ENCODE results near the gene SPTBN4.
"Not testable (repeated sequence)": the region's sequence is repeated elsewhere in the genome, so short reads cannot be mapped to it uniquely, and the experiment has no call there.

Gene SPTBN4

GRCh38 chr19:40508739-40509260 lies 42.0 kb downstream of the SPTBN4 start:
- no peak for DNase-seq

GRCh38 chr19:40510526-40511115 lies 43.8 kb downstream of the SPTBN4 start:
- no peak for DNase-seq

GRCh38 chr19:40511487-40511886 lies 44.7 kb downstream of the SPTBN4 start:
- DNase-seq = no peak

- DNase-seq = no peak
Measured at GRCh38 chr19:40512110-40512472, 45.3 kb downstream of the SPTBN4 start.

- no peak for DNase-seq
Measured at GRCh38 chr19:40512473-40513344, 45.9 kb downstream of the SPTBN4 start.

DNA sequence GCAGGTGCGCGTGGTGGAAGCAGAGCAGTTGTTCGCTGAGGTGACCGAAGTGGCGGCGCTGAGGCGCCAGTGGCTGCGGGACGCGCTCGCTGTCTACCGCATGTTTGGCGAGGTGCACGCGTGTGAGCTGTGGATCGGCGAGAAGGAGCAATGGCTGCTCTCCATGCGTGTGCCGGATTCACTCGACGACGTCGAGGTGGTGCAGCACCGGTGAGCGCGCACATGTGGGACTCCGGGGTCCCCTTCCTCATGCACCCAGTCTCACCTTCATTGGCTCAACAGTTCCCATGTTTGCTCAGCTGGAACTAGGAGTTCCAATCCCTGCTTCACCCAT lies 46.5 kb downstream of the SPTBN4 start:
- no peak for DNase-seq

GRCh38 chr19:40513741-40514315 lies 47.0 kb downstream of the SPTBN4 start:
- no peak for DNase-seq

- no peak for DNase-seq
Measured at GRCh38 chr19:40517248-40517647, 50.4 kb downstream of the SPTBN4 start.

DNA sequence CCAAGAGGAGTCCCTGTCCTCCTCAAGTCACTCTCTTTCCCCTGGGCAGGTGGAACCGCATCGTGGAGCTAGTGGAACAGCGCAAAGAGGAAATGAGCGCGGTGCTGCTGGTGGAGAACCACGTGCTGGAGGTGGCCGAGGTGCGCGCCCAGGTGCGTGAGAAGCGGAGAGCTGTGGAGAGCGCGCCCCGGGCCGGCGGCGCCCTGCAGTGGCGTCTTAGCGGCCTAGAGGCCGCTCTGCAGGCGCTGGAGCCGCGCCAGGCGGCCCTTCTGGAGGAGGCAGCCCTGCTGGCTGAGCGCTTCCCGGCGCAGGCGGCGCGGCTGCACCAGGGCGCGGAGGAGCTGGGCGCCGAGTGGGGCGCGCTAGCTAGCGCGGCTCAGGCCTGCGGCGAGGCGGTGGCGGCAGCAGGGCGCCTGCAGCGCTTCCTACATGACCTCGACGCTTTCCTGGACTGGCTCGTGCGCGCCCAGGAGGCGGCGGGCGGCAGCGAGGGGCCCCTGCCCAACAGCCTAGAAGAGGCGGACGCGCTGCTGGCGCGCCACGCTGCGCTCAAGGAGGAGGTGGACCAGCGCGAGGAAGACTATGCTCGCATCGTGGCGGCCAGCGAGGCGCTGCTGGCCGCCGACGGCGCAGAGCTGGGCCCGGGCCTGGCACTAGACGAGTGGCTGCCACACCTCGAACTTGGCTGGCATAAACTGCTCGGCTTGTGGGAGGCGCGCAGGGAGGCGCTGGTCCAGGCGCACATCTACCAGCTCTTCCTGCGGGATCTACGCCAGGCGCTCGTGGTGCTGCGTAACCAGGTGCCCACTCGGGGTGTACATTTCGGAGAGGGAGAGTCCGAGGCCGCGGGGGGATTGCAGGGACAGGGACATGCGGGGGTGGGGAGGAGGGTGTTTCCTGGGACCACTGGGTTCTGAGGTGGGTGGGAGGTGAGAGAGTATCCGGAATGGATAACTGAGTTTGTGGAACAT lies 52.8 kb downstream of the SPTBN4 start:
- DNase-seq = no peak

DNA sequence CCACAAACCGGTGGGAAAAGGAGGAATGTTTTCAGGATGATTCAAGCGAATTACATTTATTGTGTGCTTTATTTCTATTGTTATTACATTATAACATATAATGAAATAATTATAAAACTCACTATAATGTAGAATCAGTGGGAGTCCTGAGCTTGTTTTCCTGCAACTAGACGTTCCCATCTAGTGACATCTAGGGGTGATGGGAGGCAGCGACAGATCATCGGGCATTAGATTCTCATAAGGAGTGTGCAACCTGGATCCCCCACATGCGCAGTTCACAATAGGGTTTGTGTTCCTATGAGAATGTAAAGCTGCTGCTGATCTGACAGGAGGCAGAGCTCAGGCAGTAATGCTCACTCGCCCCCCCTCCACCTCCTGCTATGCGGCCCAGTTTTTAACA lies 54.5 kb downstream of the SPTBN4 start:
- DNase-seq = no peak

- not testable (repeated sequence) for DNase-seq
Measured at GRCh38 chr19:40521900-40522299, 55.1 kb downstream of the SPTBN4 start.

GRCh38 chr19:40523322-40524047 lies 56.7 kb downstream of the SPTBN4 start:
- DNase-seq = peak; percentile 20

- DNase-seq = no peak
Measured at GRCh38 chr19:40524133-40524549, 57.3 kb downstream of the SPTBN4 start.

- DNase-seq = no peak
Measured at GRCh38 chr19:40524655-40525054, 57.9 kb downstream of the SPTBN4 start.

- DNase-seq = no peak
Measured at GRCh38 chr19:40525234-40526051, 58.6 kb downstream of the SPTBN4 start.

GRCh38 chr19:40528078-40528477 lies 61.3 kb downstream of the SPTBN4 start:
- no peak for DNase-seq

DNA sequence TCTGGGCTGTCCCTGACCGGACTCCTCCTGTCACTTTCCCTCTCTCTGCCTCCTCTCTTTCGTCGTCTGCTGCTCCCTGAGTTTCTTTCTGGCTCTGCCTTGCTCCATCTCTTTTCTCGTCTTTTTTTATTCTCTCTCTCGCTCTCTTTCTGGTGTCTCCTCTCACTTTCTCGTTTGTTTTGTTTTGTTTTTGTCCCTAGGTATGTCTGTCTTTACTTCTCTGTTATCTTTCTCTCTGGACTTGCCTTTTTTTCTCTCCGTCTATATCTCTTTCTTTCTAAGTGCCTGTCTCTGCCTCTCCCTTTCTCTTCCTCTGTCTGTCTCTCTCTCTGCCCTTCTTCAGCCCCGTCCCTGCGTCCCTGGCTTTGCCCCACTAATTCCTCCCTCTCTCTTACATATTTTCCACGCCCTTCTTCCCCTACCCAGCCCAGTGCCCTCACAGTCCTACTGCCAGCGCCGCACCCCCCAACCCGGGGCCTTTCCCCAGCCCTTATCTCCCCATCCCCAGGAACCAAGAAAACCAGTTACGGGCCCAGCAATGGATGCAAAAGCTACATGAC lies 61.8 kb downstream of the SPTBN4 start:
- DNase-seq = no peak

- DNase-seq = peak; percentile 81
Measured at GRCh38 chr19:40529093-40529954, 62.5 kb downstream of the SPTBN4 start.

- DNase-seq = peak; percentile 8
Measured at GRCh38 chr19:40530091-40530901, 63.5 kb downstream of the SPTBN4 start.
